Fibroblast of mammary gland (primary cell): Measurements from ENCODE around the gene WASL.

Experiments used
- DNase-seq: peaks from one replicate; pipeline ENCODE4 v3.0.0-alpha.2; 2010; ENCODE audit warnings: low read depth
- H3K4me3 ChIP-seq: 2 replicates; pipeline ENCODE4 v1.5.1; 2011; ENCODE audit warnings: low read depth, mild to moderate bottlenecking, low read length, moderate library complexity; ENCODE audit not compliant: control insufficient read depth
- CTCF ChIP-seq: conservative IDR thresholded peaks from 2 replicates; pipeline ENCODE4 v1.5.1; 2011; ENCODE audit warnings: low read depth, low read length, inconsistent platforms; ENCODE audit not compliant: control insufficient read depth, insufficient read depth

Gene WASL

DNA sequence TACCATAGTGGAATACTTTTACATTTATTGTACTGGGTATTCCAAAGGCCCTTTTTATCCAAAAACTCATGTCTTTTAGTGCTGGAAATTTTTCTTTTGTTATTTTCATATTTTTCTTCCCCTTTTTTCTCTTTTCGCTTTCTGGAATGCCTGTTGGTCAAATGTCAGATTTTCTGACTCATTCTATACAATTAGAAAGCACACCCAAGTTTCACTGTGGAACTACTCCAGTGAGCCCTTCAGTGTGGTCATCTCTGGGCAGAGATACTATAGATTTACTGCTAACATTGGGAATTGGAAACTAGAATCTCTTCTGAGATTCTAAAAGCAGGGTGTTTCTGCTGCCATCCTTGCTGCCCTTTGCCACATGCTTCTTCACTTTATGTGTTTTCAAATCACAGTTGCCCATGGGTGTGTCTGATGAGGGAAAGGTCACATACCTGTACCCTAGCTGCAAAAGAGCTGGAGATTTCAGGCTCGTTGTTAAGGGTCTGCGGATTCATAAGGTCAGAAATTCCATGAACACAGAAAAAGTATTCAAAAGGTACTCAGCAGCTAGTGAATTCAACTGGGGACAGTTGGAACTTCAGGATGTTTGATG, 5.6 kb upstream of the WASL start:
- H3K4me3 ChIP-seq = no peak overlapping the region
- TF ChIP-seq CTCF = no peak
- DNase-seq = no peak

DNA sequence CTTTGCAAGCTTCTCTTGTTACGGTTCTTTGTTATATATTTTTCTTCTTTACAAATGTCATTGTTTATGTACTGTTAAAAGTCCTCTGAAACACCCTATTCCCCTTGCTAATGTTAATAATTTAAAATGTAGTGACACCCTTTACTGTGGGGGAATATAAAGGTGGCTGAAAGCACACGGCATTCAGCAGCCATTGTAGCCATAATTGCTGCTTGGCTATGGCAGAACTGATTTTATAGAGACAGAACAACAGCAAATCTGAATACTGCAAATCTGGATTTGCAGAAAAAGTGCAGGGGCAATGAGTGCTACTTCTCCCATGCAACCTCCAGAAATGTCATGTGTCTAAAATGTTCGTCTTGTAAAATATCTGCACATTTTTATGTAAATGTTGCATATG, 3.7 kb upstream of the WASL start:
- no peak overlapping the region for H3K4me3 ChIP-seq
- no peak for TF ChIP-seq CTCF
- DNase-seq = no peak

- DNase-seq = no peak
- no peak overlapping the region for H3K4me3 ChIP-seq
- TF ChIP-seq CTCF = no peak
Measured at GRCh38 chr7:123751821-123752220, 3.0 kb upstream of the WASL start.

- no peak overlapping the region for H3K4me3 ChIP-seq
- no peak for DNase-seq
- TF ChIP-seq CTCF = no peak
Measured at GRCh38 chr7:123750389-123751230, 1.8 kb upstream of the WASL start.

GRCh38 chr7:123749537-123749857, 694 bp upstream of the WASL start:
- peak overlapping the region; percentile 77 for H3K4me3 ChIP-seq
- peak; percentile 77 for DNase-seq
- TF ChIP-seq CTCF = no peak

GRCh38 chr7:123748171-123748733, 551 bp downstream of the WASL start:
- peak overlapping the region; percentile 88 for H3K4me3 ChIP-seq
- peak; percentile 30 for DNase-seq
- TF ChIP-seq CTCF = no peak
